Endothelial cell of umbilical vein (primary cell): ENCODE measurements around the gene PDLIM5. TPM values are rescaled to one million over a fixed set of nuclear protein-coding genes. Genes with fewer than 3 reads are reported as not detected.

Experiments used
- BruUV-seq: library from RNA; stranded (reverse); fragments of 400-500 nt; replicated peaks from 2 replicates; lab custom pipeline; 2021; lab: Mats Ljungman, UMichigan
- CTCF ChIA-PET: fragments of 300-600, 350-600 bp; sonication (Branson Sonifier 250); formaldehyde crosslinking; loops from one replicate; lab custom pipeline; 2021; ENCODE audit warnings: antibody characterized with exemption, inconsistent platforms; lab: Charles Lee
- POLR2A ChIA-PET: fragments of 300-600, 350-600 bp; sonication (Branson Sonifier 250); formaldehyde crosslinking; loops from one replicate; lab custom pipeline; 2021; ENCODE audit warnings: antibody characterized with exemption, inconsistent platforms; lab: Charles Lee
- DNase-seq: peaks from one replicate; pipeline ENCODE4 v3.0.0-alpha.2; 2011; ENCODE audit warnings: low read depth, low spot score
- FAIRE-seq: peaks from 2 replicates; lab custom pipeline; 2011; peaks lifted over from hg19 to GRCh38; lab: Jason Lieb, UNC
- H2AFZ ChIP-seq: 2 replicates; pipeline ENCODE4 v1.6.0; 2012; ENCODE audit warnings: low read depth, low read length, control low read depth, inconsistent platforms
- H3K27ac ChIP-seq: 2 replicates; pipeline ENCODE4 v1.5.1; 2011; ENCODE audit warnings: low read depth, mild to moderate bottlenecking, control low read depth, low read length, moderate library complexity; ENCODE audit not compliant: insufficient read depth
- H3K27me3 ChIP-seq, 2 experiments: 2 replicates each; pipeline versions ENCODE4 v1.6.0 to v1.6.1; 2011; ENCODE audit warnings: low read length in 2 of 2, mixed read lengths in 1 of 2; ENCODE audit not compliant: control insufficient read depth in 2 of 2, insufficient read depth in 2 of 2
- H3K36me3 ChIP-seq, 2 experiments: 2 replicates in 1 of 2; 3 replicates in 1 of 2; pipeline ENCODE4 v1.5.1; 2011; ENCODE audit warnings: low read length in 2 of 2, mild to moderate bottlenecking in 1 of 2, moderate library complexity in 1 of 2; ENCODE audit not compliant: control insufficient read depth in 2 of 2, insufficient read depth in 2 of 2; ENCODE audit errors: extremely low read depth in 1 of 2
- H3K4me1 ChIP-seq: 3 replicates; pipeline ENCODE4 v1.5.1; 2011; ENCODE audit warnings: mild to moderate bottlenecking, low read length; ENCODE audit not compliant: control insufficient read depth, insufficient read depth; ENCODE audit errors: extremely low read depth
- H3K4me2 ChIP-seq: 2 replicates; pipeline ENCODE4 v1.6.1; 2011; ENCODE audit warnings: low read length, control low read depth, mixed read lengths; ENCODE audit not compliant: insufficient read depth
- H3K4me3 ChIP-seq, 3 experiments: fragments of 200-600 bp in 1 of 3; sonication (generic), shearing (Covaris generic) in 1 of 3; replicated peaks in 1 of 3; 2 replicates each; pipeline ENCODE4 v1.5.1; 2011 to 2016; ENCODE audit warnings: control low read depth in 3 of 3, low read length in 3 of 3, mild to moderate bottlenecking in 2 of 3, inconsistent platforms in 1 of 3, low read depth in 1 of 3, moderate library complexity in 1 of 3; ENCODE audit not compliant: insufficient read depth in 1 of 3
- H3K79me2 ChIP-seq: 2 replicates; pipeline ENCODE4 v1.6.0; 2012; ENCODE audit warnings: low read length, inconsistent platforms; ENCODE audit not compliant: control insufficient read depth, insufficient read depth
- H3K9ac ChIP-seq: replicated peaks from 2 replicates; pipeline ENCODE3; 2011; ENCODE audit warnings: low read length, control low read depth; ENCODE audit not compliant: insufficient read depth; ENCODE audit errors: extremely low read depth
- H3K9me1 ChIP-seq: replicated peaks from 3 replicates; pipeline ENCODE4 v1.6.0; 2011; ENCODE audit warnings: mild to moderate bottlenecking, low read length; ENCODE audit not compliant: control insufficient read depth, insufficient read depth; ENCODE audit errors: extremely low read depth
- H3K9me3 ChIP-seq: replicated peaks from 2 replicates; pipeline ENCODE4 v1.5.1; 2012; ENCODE audit warnings: low read length, inconsistent platforms; ENCODE audit not compliant: control insufficient read depth, insufficient read depth
- H4K20me1 ChIP-seq: replicated peaks from 2 replicates; pipeline ENCODE3; 2011; ENCODE audit warnings: mild to moderate bottlenecking, low read length; ENCODE audit not compliant: control insufficient read depth, insufficient read depth; ENCODE audit errors: extremely low read depth
- CTCF ChIP-seq, 2 donors: IDR thresholded peaks; 1 replicate in 1 of 2; 2 replicates in 1 of 2; pipeline ENCODE4 v1.5.1; 2011; ENCODE audit warnings: low read length in 2 of 2, mild to moderate bottlenecking in 2 of 2, moderate library complexity in 2 of 2, control low read depth in 1 of 2, inconsistent platforms in 1 of 2, low read depth in 1 of 2; ENCODE audit not compliant: insufficient read depth in 1 of 2; ENCODE audit errors: extremely low read depth in 1 of 2
- EZH2 ChIP-seq: IDR thresholded peaks from 2 replicates; pipeline ENCODE4 v1.6.1; 2012; ENCODE audit warnings: borderline replicate concordance, low read depth, mild to moderate bottlenecking, moderate library complexity, low read length, inconsistent platforms; ENCODE audit not compliant: severe bottlenecking
- FOS ChIP-seq: IDR thresholded peaks from 2 replicates; pipeline ENCODE4 v1.6.1; 2011; ENCODE audit warnings: mild to moderate bottlenecking, low read length, moderate library complexity, borderline replicate concordance; ENCODE audit not compliant: insufficient read depth
- GATA2 ChIP-seq: IDR thresholded peaks from 2 replicates; pipeline ENCODE4 v1.7.0; 2011; ENCODE audit warnings: low read depth, mild to moderate bottlenecking, moderate library complexity, mixed read lengths, low read length; ENCODE audit not compliant: insufficient read length, insufficient read depth
- MYC ChIP-seq: IDR thresholded peaks from one replicate; pipeline ENCODE4 v1.6.1; 2011; ENCODE audit warnings: mild to moderate bottlenecking, low read depth, low read length
- POLR2A ChIP-seq: IDR thresholded peaks from 2 replicates; pipeline ENCODE4 v1.6.1; 2012; ENCODE audit warnings: low read depth, mild to moderate bottlenecking, control low read depth, low read length
- POLR2AphosphoS5 ChIP-seq: IDR thresholded peaks from 2 replicates; pipeline ENCODE4 v1.6.1; 2012; ENCODE audit warnings: low read depth, mild to moderate bottlenecking, control low read depth, low read length, moderate library complexity; ENCODE audit not compliant: insufficient read depth
- dilution Hi-C: fragments of 300-500 bp; cut with MboI; formaldehyde crosslinking; loops from one replicate; pipeline ENCODE4 v1.15.0; 2019; ENCODE audit warnings: low sequenced_read_pairs; ENCODE audit not compliant: extremely low pct_ligation_motif_present
- intact Hi-C: fragments of 100-400 bp; cut with micrococcal nuclease; formaldehyde crosslinking; loops from one replicate; pipeline ENCODE4 v1.10.0; 2022
- polyA plus RNA-seq, 4 experiments: library from polyadenylated mRNA; depleted of rRNA in 3 of 4; stranded (reverse) in 3 of 4; unstranded in 1 of 4; fragments of >200 nt; gene quantifications; 2 replicates each; pipeline versions ENCODE4 v1.2.1 to v1.2.3, GENCODE V29; 2011 to 2012; ENCODE audit warnings: missing spikeins in 1 of 4
- total RNA-seq: library from RNA; stranded (reverse); gene quantifications from 2 replicates; pipeline ENCODE4 v1.2.3, GENCODE V29; 2021

Gene PDLIM5
- total and polyA plus RNA-seq, 2 donors (not counting 3 experiments of a cell fraction or from before 2014, with no cell fraction given): 243 to 310 TPM

GRCh38 chr4:94420356-94420755 lies 31.4 kb upstream of the PDLIM5 start:
- no peak overlapping the region for H3K9ac ChIP-seq
- H3K79me2 ChIP-seq: no peaks in the 10 kb centered on the region
- no peaks in the 10 kb centered on the region for H3K9me1 ChIP-seq
- TF ChIP-seq GATA2: no peak
- TF ChIP-seq MYC: no peak
- TF ChIP-seq POLR2AphosphoS5: no peak
- TF ChIP-seq CTCF (IDR thresholded peaks at IDR 0.05; ENCODE audit: extremely low read depth in 1 of 2, insufficient read depth in 1 of 2, low read depth in 1 of 2, low read length in 2 of 2): no peak
- TF ChIP-seq POLR2A: no peak
- no peak for TF ChIP-seq EZH2
- TF ChIP-seq FOS: no peak
- H3K36me3 ChIP-seq: no peaks in the 10 kb centered on the region
- no peak overlapping the region for H3K4me2 ChIP-seq
- no peaks in the 10 kb centered on the region for H3K9me3 ChIP-seq
- H3K4me1 ChIP-seq: no peaks in the 10 kb centered on the region
- H3K4me3 ChIP-seq: no peak overlapping the region
- ChIA-PET POLR2A (no interaction called here), CTCF (interaction anchor here (3.3 kb wide), 1 partner anchor 13 kb away, joined by 14 read pairs; no protein-coding TSS in a partner anchor)
- BruUV-seq: no TSS peak
- DNase-seq: no peak
- H4K20me1 ChIP-seq: no peaks in the 10 kb centered on the region
- intact Hi-C loops: no loop called here
- no peak overlapping the region for H3K27ac ChIP-seq
- H2AFZ ChIP-seq: no peak overlapping the region
- FAIRE-seq: no peak
- dilution Hi-C loops: no loop called here
- H3K27me3 ChIP-seq: no peaks in the 10 kb centered on the region
